ENCODE measurements around the gene ALOX15. TPM values are rescaled to one million over a fixed set of nuclear protein-coding genes. Genes with fewer than 3 reads are reported as not detected.

ALOX15 gene
- total and polyA plus RNA-seq, 10 of the 15 experiments (the other 5 are each of a cell fraction or from before 2014, with no cell fraction given): 0.05 to 1.0 (median 0.24) TPM

GRCh38 chr17:4673986-4674684 lies 32.7 kb upstream of the ALOX15 start:
- H3K9me3 ChIP-seq (replicated peaks; ENCODE audit: control insufficient read depth, insufficient read depth, low read length): no peaks in the 10 kb centered on the region
- H3K79me2 ChIP-seq (ENCODE audit: control insufficient read depth, insufficient read depth, low read length): no peaks in the 10 kb centered on the region
- H3K9ac ChIP-seq (ENCODE audit: control insufficient read depth, insufficient read depth, low read length): no peak overlapping the region
- H4K20me1 ChIP-seq (ENCODE audit: control insufficient read depth, insufficient read depth): no peaks in the 10 kb centered on the region
- ChIA-PET CTCF (no interaction called here), POLR2A (no interaction called here), SMC1A (ENCODE audit: uncharacterized antibody, unreplicated experiment) (no interaction called here), RAD21 (ENCODE audit: unreplicated experiment) (no interaction called here)
- peaks cover 29 to 47% of the 10 kb centered on the region in 2 experiments; a peak in 3 of 4 replicates for H3K36me3 ChIP-seq (ENCODE audit: control insufficient read depth in 2 of 2, insufficient read depth in 2 of 2, low read length in 1 of 2)
- no peak overlapping the region for H3K27ac ChIP-seq (ENCODE audit: control insufficient read depth, insufficient read depth)
- 97% methylated on average over 27 of the region's 27 CpGs for WGBS (ENCODE audit: insufficient coverage, insufficient replicate concordance, low lambda C conversion rate, missing lambda C conversion rate)
- BruUV-seq (replicated peaks): no TSS peak
- no peak overlapping the region for H3K4me2 ChIP-seq (ENCODE audit: control insufficient read depth, insufficient read depth)
- no peak overlapping the region for H2AFZ ChIP-seq (ENCODE audit: control insufficient read depth, low read depth, low read length)
- intact Hi-C loops (cut with micrococcal nuclease; ENCODE audit: unreplicated experiment) (no loop called here), in situ Hi-C loops (cut with MboI) (no loop called here)
- no peak overlapping the region for H3K4me3 ChIP-seq
- ATAC-seq: no peak
- DNase-seq (ENCODE audit: low read depth, low spot score): no peak
- no peak for FAIRE-seq
- H3K4me1 ChIP-seq (ENCODE audit: control insufficient read depth, insufficient read depth, low read length): no peaks in the 10 kb centered on the region
- no peaks in the 10 kb centered on the region for H3K27me3 ChIP-seq (replicated peaks in 1 of 2; ENCODE audit: control insufficient read depth in 2 of 2, insufficient read depth in 2 of 2, low read length in 1 of 2)
- TF ChIP-seq POLR2AphosphoS5 (IDR thresholded peaks at IDR 0.05; ENCODE audit: low read length) (no peak), ATF3 (IDR thresholded peaks at IDR 0.05; ENCODE audit: borderline replicate concordance, extremely low read depth, low read depth, low read length) (no peak), POU2F2 (IDR thresholded peaks at IDR 0.05; ENCODE audit: borderline replicate concordance, low read depth, low read length) (no peak), FOXM1 (IDR thresholded peaks at IDR 0.05; ENCODE audit: low read depth, low read length) (no peak)

DNA sequence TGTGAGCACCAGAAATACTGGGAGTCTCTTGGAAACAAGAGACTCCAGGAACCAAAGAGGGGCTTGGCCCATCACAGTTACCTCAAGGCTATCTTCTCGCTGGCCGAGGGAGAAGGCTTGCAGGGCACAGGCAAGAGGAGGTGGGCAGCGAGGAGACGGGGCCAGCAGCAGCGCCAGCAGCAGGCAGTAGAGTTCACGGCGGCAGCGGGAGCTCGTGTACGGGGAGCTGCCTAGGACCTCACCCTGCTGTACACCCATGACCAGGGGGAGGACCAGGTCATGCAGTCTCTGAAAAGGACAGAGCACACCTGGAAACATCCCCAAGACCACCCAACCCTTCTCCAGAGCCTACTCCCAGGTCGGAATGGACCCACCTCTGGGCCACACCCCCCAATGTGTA lies 31.7 kb upstream of the ALOX15 start:
- in situ Hi-C loops (cut with MboI): no loop called here
- ChIA-PET POLR2A (no interaction called here), CTCF (no interaction called here), RAD21 (ENCODE audit: unreplicated experiment) (no interaction called here), SMC1A (ENCODE audit: uncharacterized antibody, unreplicated experiment) (no interaction called here)
- Histone ChIP-seq H3K9ac (ENCODE audit: control insufficient read depth, insufficient read depth, low read length) (no peak overlapping the region), H3K27ac (ENCODE audit: control insufficient read depth, insufficient read depth) (no peak overlapping the region), H2AFZ (ENCODE audit: control insufficient read depth, low read depth, low read length) (no peak overlapping the region), H3K4me2 (ENCODE audit: control insufficient read depth, insufficient read depth) (no peak overlapping the region), H3K4me1 (ENCODE audit: control insufficient read depth, insufficient read depth, low read length) (no peaks in the 10 kb centered on the region), H3K79me2 (ENCODE audit: control insufficient read depth, insufficient read depth, low read length) (no peaks in the 10 kb centered on the region), H3K4me3 (no peak overlapping the region), H4K20me1 (ENCODE audit: control insufficient read depth, insufficient read depth) (no peaks in the 10 kb centered on the region), H3K9me3 (replicated peaks; ENCODE audit: control insufficient read depth, insufficient read depth, low read length) (no peaks in the 10 kb centered on the region), H3K36me3 (ENCODE audit: control insufficient read depth in 2 of 2, insufficient read depth in 2 of 2, low read length in 1 of 2) (peaks cover 21 to 42% of the 10 kb centered on the region in 2 experiments; a peak in 3 of 4 replicates), H3K27me3 (replicated peaks in 1 of 2; ENCODE audit: control insufficient read depth in 2 of 2, insufficient read depth in 2 of 2, low read length in 1 of 2) (no peaks in the 10 kb centered on the region)
- FAIRE-seq: no peak
- no peak for ATAC-seq
- intact Hi-C loops (cut with micrococcal nuclease; ENCODE audit: unreplicated experiment): no loop called here
- WGBS (ENCODE audit: insufficient coverage, insufficient replicate concordance, low lambda C conversion rate, missing lambda C conversion rate): 85% methylated on average over 11 of the region's 11 CpGs
- TF ChIP-seq NFYA (IDR thresholded peaks at IDR 0.05; ENCODE audit: borderline replicate concordance, low read depth, low read length) (no peak), KLF5 (IDR thresholded peaks at IDR 0.05; ENCODE audit: partially characterized antibody) (no peak), SREBF1 (IDR thresholded peaks at IDR 0.05; ENCODE audit: low read length) (no peak), ZNF384 (IDR thresholded peaks at IDR 0.05; ENCODE audit: borderline replicate concordance, low read depth, low read length) (no peak)
- no TSS peak for BruUV-seq (replicated peaks)
- DNase-seq (ENCODE audit: low read depth, low spot score): no peak
